Measurements from ENCODE around the gene ANKRD36B.
A peak's percentile ranks its signal among the peaks of the same experiment; 100 is the strongest.
"Not testable (repeated sequence)": the region's sequence is repeated elsewhere in the genome, so short reads cannot be mapped to it uniquely, and the experiment has no call there.

The ANKRD36B gene

DNA sequence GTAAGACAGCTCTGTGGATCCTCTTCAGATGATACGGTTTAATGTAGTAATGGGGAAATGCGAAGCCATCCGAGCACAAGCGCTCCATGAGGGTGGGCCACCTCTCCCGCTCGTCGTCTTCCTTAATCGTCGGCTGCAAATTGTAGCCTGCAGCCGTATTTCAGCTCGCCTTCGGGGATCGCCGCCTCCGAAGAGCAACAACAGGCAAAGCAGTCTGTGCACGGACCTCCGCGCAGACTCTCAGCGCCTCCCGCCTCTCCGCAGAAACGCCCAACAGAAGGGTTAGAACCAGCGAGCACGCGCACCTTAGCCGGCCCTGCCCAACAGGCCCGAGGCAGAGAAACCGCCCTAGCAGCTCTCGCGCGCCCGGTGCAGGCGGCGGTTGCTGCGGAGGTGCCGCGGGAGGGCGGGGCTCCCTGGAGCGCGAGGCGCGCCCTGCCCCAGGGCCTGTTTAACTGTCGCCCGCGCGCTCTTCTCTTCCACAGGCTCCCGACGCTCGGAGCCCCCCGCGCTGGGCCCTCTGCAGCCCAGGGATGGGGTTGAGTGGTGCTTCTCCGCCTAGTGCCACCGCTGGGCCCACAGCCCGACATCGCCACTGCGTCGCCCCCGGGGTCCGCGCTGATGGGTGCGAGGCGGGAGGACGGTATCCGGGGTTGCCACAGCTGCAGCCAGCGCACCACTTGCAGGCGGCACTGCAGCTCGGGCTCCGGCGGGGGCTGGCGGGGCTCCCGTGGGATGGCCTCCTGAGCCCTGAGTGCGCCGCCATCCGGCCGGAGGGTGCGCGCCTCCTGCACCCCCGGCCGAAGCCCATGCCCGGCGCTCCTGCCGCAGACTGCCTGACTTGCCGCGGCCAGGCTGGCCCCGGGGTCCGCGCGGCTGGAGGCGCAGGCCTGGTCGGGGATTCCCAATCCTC is at the start of gene ANKRD36B:
Gene ANKRD36B (minus strand): TSS at position 280 of the 913 bp plus-strand sequence. CDS start 192 bp downstream, at position 88.
- peak; percentile 70 for DNase-seq

- not testable (repeated sequence) for DNase-seq
These were observed 36.4 kb upstream of the ANKRD36B start for GRCh38 chr2:97626049-97626430.

GRCh38 chr2:97625354-97626048 is 35.8 kb upstream of the ANKRD36B start:
- DNase-seq: not testable (repeated sequence)

DNA sequence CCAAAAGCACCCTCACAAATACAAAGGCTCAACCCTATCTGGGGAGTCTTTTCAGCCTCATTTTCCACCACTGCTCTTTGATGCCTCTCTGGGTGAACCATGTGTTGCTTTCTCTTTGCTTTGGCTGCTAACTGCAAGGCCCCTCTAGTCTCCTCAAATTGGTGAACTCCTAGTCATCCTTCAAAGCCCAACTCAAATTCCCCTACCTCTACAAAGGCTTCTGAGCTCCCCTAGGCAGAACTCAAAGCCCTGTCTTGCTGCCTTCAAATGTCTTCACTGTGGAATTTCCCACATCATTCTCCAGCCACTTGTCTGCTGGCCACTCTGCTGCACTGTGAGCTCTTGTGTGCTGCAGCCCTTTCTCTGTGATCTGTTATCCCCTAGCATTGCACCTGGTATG is 33.3 kb upstream of the ANKRD36B start:
- not testable (repeated sequence) for DNase-seq

DNA sequence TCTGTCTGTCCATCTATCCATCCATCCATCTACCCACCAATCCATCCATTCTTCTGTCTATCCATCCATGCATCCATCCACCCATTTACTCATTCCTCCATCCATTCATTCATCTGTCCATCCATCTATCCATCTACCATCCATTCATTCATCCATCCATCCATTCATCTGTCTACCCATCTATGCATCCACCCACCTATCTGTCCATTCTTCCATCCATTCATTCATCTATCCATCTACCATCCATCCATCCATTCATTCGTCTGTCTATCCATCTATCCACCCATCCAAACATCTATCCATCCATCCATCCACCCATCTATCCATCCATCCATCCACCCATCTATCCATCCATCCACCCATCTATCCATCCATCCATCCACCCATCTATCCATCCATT is 30.8 kb upstream of the ANKRD36B start:
- DNase-seq: not testable (repeated sequence)

DNA sequence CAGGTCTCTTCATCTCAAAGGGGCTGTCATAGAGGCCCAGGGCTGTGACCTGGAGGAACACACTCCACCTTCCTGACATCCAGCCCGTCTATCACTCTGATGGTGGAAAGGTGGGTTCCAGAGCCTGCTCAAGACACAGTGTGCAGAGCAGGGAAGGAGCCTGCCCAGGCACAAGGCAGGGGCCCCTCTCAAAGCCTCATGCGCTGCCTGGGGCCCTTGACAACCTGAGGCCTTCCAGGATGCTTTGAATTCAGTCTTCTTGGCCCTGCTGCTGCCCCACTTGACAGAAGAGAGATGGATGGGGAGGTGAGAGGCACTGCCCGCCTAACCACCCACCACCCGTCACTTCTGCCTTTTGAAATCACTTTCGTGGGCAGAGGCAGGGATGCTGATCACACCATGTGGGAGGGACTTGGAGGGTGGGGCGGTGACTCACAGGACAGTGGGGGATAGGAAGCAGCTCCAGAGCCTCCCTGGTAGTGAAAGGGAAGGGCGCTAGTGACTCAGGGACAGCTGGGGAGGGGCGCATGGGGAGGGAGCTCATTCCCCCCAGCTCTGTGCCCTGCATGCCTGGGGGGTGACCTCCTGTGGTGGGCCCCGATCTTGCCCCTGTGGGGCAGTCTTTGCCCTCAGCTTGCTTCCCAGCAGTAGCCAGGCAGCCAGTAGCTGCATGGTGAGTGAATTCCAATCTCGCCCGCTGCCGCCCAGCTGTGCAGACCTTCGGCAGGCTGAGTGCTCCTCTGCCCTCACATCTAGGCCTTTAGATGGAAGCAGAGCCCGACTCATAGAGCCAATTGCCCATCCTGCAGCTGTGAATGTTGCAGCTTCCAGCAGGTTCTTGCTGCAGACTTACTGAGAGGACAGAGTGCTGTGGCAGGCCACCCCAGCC is 29.5 kb upstream of the ANKRD36B start:
- DNase-seq: peak; percentile 17

- DNase-seq: no peak
These were observed 28.2 kb upstream of the ANKRD36B start for GRCh38 chr2:97617911-97618310.

GRCh38 chr2:97615746-97616145 is 26.1 kb upstream of the ANKRD36B start:
- DNase-seq: not testable (repeated sequence)

GRCh38 chr2:97611895-97612294 is 22.2 kb upstream of the ANKRD36B start:
- not testable (repeated sequence) for DNase-seq

DNA sequence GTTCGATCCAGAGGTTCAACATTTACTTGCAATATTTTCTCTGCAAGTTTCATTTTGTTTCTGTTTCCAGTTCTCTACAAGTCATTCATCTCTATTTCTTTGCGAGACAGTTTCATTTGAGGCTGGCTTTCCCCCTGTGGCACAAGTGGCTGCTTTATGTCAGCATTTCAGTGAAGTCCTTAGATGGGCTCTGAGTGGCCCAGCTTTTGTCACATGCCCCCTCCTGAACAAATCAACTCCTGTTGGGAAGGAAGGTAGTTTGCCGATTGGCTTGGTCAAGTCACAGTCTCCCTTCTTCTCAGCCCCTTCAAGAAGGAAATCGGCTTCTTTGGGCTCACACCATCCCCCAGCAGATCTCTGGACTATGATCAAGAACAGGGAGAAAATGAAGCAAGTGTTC is 19.1 kb upstream of the ANKRD36B start:
- DNase-seq: not testable (repeated sequence)

DNA sequence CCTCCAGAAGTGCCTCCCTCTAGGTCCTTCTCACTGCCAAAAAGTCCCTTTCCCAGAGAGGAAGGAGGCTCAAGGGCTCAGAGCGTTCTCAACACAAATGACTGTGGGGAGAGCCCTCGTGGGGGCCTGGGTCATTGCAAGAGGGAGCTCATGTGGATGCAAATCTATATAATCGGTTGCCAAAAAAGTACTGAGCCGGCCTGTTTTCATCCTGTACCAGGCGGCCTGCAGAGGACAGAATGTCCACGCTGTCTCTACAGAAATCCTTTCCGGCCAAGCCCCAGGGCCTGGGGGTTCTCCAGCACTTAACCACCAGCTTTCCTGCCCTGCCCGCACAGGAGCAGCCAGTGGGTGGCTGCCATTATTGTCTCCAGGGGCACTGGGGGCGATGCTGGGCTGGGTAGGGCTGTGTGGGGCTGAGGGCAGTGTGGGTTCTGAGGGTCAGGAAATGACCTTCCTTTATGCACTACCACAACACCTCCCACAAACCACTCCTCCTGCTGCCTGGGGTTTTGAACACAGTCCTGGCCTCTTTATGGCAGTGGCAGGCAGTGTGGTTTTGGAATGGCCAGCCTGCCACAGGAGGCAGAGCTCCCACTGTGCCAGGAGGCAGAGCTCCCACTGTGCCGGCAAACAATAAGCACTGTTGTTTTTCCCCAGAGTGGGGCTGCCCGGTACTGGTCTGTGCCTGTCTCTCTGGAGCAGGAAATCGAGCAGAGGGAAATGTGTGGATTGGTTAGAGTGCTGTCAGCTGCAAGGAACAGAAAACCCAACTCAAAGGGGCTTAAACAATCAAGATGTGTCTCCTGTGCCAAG is 16.1 kb upstream of the ANKRD36B start:
- not testable (repeated sequence) for DNase-seq

GRCh38 chr2:97605109-97605508 is 15.4 kb upstream of the ANKRD36B start:
- DNase-seq: not testable (repeated sequence)

GRCh38 chr2:97601537-97601936 is 11.9 kb upstream of the ANKRD36B start:
- DNase-seq: not testable (repeated sequence)

GRCh38 chr2:97596180-97596579 is 6.5 kb upstream of the ANKRD36B start:
- not testable (repeated sequence) for DNase-seq

DNA sequence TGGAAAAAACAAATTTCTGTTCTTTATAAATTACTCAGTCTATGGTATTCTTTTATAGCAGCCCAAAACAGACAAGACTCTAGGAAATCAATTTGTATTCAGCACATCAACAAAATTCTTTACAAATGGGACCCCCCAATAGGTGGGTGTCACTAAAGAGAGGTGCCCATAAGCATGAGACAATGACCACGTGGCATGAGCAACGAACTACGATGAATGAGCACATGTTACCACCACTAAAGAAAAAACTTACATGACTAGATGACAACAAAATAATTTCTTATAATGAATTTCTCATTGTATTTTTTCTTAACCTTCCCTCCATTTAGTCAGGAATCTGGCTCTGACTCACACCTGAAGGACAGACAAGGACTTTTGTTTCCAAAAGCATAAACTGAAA is 3.8 kb upstream of the ANKRD36B start:
- DNase-seq: not testable (repeated sequence)

GRCh38 chr2:97590515-97591394 is 1.1 kb upstream of the ANKRD36B start:
- peak; percentile 81 for DNase-seq

GRCh38 chr2:97589257-97589597 is 450 bp downstream of the ANKRD36B start:
- DNase-seq: not testable (repeated sequence)

DNA sequence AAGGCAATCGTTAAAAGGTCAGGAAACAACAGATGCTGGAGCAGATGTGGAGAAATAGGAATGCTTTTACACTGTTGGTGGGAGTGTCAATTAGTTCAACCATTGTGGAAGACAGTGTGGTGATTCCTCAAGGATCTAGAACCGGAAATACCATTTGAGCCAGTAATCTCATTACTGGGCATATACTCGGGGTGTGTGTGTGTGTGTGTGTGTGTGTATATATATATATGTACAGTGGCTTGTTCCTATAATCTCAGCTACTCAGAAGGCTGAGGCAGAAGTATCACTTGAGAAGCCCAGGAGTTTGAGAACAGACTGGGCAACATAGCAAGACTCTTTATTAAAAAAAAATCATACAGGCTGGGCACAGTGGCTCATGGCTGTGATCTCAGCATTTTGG is 24.0 kb downstream of the ANKRD36B start:
- DNase-seq: peak; percentile 70

- DNase-seq: not testable (repeated sequence)
These were observed 37.3 kb downstream of the ANKRD36B start for GRCh38 chr2:97552406-97552805.

DNA sequence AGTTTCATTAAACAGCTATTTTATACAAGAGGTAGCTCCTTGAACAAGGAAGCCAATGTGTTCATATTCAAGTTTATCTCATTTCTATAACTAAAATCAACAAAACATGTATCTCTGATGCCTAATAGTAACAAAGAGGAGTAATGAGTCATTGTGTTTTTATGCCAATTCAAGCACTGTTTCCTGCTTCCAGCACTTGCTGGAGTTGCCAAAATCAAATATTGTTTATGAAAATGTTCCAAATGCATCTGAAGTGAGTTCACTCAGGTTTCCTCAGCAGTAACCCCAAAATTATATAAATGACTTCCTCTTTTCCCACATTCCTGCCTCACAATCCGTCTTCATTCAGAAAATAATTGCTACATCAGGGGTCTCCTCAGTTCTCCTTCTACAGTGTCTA is 39.2 kb downstream of the ANKRD36B start:
- DNase-seq: not testable (repeated sequence)

DNA sequence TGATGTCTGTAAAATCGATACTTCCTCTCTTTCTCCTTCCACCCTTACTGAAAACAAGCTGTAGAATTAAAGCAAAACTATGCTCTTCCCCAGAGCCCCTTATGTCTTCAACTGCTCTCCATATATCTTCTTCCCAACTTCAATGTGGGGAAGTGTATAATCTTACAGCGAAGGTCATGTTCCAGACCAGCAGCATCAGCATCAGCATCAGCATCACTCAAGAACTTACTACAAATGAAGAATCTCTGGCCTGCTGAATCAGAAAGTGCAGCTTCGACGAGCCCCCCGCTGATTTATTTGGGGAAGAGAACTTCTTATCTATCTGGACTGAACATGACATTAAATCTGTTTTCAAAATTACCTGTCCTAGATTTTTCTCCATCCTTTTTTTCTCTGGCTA is 40.6 kb downstream of the ANKRD36B start:
- DNase-seq: not testable (repeated sequence)

All from fibroblast of skin of right quadriceps (primary cell).